HG03280 (cell line): ENCODE measurements around the gene LCN15.
"Not testable (repeated sequence)": the region's sequence is repeated elsewhere in the genome, so short reads cannot be mapped to it uniquely, and the experiment has no call there.

Source experiments
- ATAC-seq: cut with Tn5 transposase; IDR thresholded peaks from one replicate; pipeline ENCODE4 v1.9.1; 2021; ENCODE audit warnings: mild to moderate bottlenecking, moderate library complexity; ENCODE audit not compliant: unreplicated experiment

Gene LCN15

DNA sequence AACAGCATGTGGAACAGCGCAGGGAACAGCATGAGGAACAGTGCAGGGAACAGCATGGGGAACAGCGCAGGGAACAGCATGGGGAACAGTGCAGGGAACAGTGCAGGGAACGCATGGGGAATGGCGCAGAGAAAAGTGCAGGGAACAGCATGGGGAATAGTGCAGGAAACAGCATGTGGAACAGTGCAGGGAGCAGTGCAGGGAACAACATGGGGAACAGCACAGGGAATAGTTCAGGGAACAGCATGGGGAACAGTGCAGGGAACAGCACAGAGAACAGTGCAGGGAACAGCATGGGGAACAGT lies 8.2 kb downstream of the LCN15 start:
- ATAC-seq = no peak

DNA sequence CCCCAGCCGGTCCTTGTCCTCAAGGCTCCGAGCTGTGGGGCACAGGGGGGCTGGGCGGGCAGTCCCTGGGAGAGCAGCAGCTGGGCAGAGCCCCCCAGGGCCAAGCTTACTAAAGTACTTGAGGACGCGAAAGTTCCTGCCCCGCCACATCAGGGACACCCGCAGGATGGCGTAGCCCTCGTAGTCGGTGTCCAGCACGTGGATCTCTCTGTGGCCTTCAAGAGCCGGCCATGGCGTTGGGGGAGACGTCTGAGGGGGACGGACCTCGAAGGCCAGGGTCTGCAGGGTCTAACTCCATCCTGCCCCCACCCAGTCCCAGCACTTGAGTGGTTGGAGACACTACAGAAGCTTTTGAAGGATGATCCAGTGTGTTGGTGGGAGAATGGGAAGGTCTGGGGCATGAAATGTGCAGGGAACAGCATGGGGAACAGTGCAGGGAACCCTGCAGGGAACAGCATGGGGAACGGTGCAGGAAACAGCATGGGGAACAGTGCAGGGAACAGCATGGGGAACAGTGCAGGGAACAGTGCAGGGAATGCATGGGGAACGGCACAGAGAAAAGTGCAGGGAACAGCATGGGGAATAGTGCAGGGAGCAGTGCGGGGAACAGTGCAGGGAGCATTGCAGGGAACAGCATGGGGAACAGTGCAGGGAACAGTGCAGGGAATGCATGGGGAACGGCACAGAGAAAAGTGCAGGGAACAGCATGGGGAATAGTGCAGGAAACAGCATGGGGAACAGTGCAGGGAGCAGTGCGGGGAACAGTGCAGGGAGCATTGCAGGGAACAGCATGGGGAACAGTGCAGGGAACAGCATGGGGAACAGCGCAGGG lies 8.8 kb downstream of the LCN15 start:
- not testable (repeated sequence) for ATAC-seq

GRCh38 chr9:136754626-136755301 lies 9.6 kb downstream of the LCN15 start:
- ATAC-seq = no peak

DNA sequence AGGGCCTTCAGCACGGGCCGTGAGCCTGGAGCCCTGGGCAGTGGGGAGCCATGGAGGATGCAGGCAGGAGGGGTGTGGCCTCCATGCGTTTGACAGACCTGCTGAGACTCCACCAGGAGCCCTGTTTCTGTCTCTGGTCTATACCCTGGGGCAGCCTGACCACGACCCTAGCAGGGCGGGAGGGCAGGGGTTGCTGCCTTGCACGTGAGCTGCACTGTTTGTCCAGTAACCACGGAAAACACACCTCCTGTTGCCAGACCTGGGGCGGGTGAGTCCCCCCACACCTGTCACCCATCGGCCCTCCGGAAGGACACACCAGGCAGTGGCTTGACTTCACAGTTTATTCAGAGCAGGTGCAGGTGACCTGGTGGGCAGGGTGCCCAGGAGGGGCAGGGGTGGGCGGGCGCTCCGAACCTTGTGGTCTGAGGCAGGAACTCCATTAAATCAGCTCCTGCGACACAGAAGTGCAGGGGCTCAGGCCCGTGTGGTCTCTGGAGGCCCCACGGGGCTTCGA lies 10.2 kb downstream of the LCN15 start:
- no peak for ATAC-seq

- ATAC-seq = no peak
Measured at GRCh38 chr9:136753371-136754058, 10.8 kb downstream of the LCN15 start.

GRCh38 chr9:136751814-136752213 lies 12.5 kb downstream of the LCN15 start:
- no peak for ATAC-seq

DNA sequence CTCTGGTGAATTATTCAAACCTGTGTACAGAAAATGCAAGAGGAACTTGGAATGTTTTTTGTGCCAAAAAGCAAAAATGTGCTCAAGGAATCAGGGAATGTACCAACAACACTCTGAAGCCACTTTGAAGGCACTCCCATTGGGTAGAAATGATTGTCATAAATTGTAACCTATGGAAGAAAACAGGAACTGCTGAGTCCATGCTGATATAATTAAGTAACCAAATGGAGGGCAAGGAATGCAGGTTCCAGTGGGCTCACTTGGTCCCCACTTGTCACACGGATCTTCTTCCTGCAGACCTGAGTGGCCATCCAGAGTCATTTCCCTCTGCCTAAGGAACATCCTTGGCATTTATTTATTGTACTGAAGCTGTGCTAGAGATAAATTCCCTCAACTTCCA lies 13.1 kb downstream of the LCN15 start:
- no peak for ATAC-seq

DNA sequence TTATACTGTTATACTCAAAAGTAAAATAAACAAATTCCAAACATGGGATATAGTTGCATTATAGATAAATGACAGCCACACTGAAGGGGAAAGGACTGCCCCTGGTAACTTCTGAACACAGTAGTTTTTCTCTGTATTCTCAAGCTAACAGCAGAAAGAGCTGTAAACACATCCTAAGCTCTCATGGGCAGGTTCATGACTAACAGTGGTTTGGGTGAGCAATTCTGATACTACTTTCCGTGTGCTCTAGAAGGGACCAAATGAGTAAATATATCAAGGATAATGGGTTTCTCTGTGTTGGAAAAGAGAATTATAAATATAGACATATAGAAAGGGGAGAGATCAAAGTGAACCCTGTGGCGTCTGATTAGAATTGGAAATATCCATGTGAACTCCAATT lies 13.8 kb downstream of the LCN15 start:
- no peak for ATAC-seq

- ATAC-seq = no peak
Measured at GRCh38 chr9:136748666-136749611, 15.4 kb downstream of the LCN15 start.

- no peak for ATAC-seq
Measured at GRCh38 chr9:136748201-136748600, 16.1 kb downstream of the LCN15 start, which contains the start of gene LCN6. Gene LCN6 (minus strand): TSS chr9:136748525. CDS start chr9:136748483, 42 bp downstream.

GRCh38 chr9:136747161-136748060 lies 16.9 kb downstream of the LCN15 start:
- ATAC-seq = no peak

- ATAC-seq = no peak
Measured at GRCh38 chr9:136746621-136747020, 17.7 kb downstream of the LCN15 start.

GRCh38 chr9:136746155-136746490 lies 18.2 kb downstream of the LCN15 start:
- ATAC-seq = no peak

DNA sequence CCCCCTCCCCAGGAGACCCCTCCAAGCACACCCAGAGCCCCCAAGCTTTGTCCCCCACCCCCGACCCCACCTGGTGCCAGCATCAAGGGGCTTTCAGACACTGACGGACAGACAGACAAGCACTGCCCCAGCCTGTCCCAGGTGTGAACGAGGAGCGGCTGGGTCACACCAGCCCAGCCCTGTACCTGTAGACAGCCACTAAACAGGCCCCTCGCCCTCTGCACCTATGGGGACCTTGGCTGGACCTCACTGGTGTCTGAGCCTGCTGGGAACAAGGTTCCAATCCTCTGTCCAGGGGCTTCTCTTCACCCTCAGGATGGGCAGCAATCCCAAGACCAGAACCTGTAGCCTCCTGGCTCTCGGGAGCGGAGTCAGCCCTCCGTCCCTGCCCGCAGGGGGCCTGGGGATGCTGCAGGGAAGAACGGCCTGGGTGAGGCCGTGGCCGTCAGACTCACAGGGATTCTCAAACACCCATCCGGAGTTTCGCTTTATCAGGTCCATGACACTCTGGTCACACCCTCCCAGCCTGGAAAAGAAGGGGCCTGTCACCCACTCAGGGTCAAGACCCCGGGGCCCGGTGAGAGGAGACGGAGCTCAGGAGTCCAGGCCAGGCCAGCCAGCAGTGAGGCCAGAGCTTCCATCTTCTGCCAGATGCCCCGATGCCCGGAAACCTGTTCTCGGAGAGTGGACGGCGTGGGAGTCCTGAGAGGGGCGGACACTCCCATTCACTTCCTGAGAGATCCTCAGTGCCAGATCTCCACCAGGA lies 18.7 kb downstream of the LCN15 start:
- ATAC-seq = no peak

DNA sequence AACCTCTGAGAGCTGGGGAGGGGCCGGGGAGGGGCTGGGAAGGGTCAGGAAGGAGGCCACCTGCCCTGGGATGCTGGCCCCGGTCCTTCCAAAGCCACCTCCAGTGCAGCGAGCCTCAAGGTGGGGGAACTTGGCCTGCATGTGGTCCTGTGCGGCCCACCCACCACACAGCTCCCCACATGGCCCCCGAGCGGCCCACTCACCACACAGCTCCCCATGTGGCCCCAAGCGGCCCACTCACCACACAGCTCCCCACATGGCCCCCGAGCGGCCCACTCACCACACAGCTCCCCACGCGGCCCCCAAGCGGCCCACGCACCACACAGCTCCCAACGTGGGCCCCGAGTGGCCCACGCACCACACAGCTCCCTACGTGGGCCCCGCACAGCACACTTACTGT lies 19.5 kb downstream of the LCN15 start:
- no peak for ATAC-seq

DNA sequence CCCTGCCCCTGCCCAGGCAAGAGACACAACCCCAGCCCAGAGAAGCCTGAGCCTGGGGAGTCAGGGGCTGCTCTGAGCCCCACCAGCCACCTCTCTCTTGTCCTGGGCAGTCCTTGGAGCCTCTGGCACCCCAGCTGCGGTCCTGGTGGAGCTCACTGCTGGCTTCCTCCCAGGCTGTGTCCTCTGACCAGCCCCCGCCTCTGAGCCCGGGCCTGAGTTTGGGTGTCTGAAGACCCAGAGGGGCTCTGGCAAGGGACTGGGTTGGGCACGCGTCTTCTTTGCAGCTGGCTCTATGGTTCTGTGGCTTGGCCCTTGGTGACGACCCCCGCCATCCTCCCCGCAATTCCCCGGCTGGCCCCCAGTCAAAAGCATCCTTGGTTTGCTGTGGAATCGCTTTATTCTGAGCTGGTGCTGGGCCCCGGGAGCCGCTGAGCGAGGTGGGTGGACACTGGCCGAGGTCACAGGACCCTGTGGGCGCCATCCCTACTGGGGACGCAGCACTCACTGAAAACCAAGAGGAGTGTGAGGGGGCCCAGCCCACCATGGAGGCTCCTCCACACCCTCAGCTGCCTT lies 20.6 kb downstream of the LCN15 start:
- ATAC-seq = no peak

DNA sequence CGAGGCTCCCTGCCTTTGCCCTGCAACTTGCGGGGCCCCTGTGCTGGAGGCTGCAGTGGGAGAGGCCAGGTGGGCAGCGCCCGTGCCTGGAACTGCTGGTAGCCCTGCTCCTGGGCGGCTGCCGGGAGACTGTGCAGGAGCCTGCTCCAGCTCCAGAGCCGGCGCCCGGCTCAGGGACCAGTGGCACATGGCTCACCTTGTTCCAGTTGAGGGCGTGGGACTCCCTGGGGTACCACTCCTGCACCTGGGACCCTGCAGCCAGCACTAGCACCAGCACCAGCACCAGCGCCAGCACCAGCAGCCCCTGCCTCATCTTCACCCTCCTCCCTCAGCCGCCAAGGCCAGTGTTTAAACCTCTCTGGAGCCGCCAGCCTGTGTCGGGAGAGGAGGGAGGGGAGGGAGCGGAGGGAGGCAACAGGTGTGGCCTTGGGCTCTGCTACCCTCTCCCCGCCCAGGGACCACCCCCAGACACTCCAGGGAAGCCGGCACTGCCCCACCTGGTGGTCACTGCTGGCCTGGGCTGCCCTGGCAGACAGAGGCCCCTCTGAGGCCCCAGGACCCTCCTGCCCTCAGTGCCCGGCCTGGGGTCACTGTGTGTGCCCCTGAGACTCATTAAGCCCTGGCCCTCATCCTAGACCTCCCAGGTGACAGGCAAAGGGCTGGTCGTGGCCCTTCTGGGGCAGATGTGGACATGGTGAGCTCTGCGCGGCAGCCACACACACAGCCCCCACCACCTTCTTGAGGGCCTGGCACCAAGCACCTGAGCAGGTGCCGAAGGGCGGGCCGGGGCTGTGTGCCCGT lies 21.5 kb downstream of the LCN15 start, which contains the start of gene LCN10:
TSS of gene LCN10 (minus strand) at position 350 of the 801 bp plus-strand sequence. CDS start at position 313, 37 bp downstream.
- ATAC-seq = no peak
